Stimulated activated CD4-positive, alpha-beta T cell treated with anti-CD3 and anti-CD28 coated beads, Interleukin-12 subunit alpha, Interleukin-12 subunit beta, amount 100 ng/mL, for 4 hours (primary cell): Measurements from ENCODE around the gene RNF213.
"Not testable (repeated sequence)": the region's sequence is repeated elsewhere in the genome, so short reads cannot be mapped to it uniquely, and the experiment has no call there.

ENCODE experiments used
- DNase-seq: peaks from one replicate; pipeline ENCODE4 v3.0.0-alpha.2; 2020

The RNF213 gene

GRCh38 chr17:80295559-80295958 is 34.9 kb downstream of the RNF213 start:
- no peak for DNase-seq

GRCh38 chr17:80296221-80296620 is 35.6 kb downstream of the RNF213 start:
- no peak for DNase-seq

GRCh38 chr17:80297996-80298560 is 37.4 kb downstream of the RNF213 start:
- no peak for DNase-seq

- not testable (repeated sequence) for DNase-seq
Observed at GRCh38 chr17:80299350-80300100, 38.9 kb downstream of the RNF213 start.

GRCh38 chr17:80300756-80301155 is 40.1 kb downstream of the RNF213 start:
- DNase-seq = not testable (repeated sequence)

- DNase-seq = no peak
Observed at GRCh38 chr17:80303824-80304223, 43.2 kb downstream of the RNF213 start.

GRCh38 chr17:80307994-80308691 is 47.5 kb downstream of the RNF213 start:
- DNase-seq = no peak

GRCh38 chr17:80308692-80309517 is 48.3 kb downstream of the RNF213 start:
- DNase-seq = no peak

- DNase-seq = no peak
Observed at GRCh38 chr17:80311216-80311827, 50.7 kb downstream of the RNF213 start.

- DNase-seq = no peak
Observed at GRCh38 chr17:80312621-80313135, 52.0 kb downstream of the RNF213 start.

- no peak for DNase-seq
Observed at GRCh38 chr17:80313160-80313829, 52.6 kb downstream of the RNF213 start.

GRCh38 chr17:80313946-80314345 is 53.3 kb downstream of the RNF213 start:
- not testable (repeated sequence) for DNase-seq

GRCh38 chr17:80315517-80316182 is 55.0 kb downstream of the RNF213 start:
- no peak for DNase-seq

- DNase-seq = no peak
Observed at GRCh38 chr17:80316431-80316830, 55.8 kb downstream of the RNF213 start.

- no peak for DNase-seq
Observed at GRCh38 chr17:80316927-80317705, 56.5 kb downstream of the RNF213 start.

- DNase-seq = no peak
Observed at GRCh38 chr17:80317706-80317980, 57.0 kb downstream of the RNF213 start.

- DNase-seq = no peak
Observed at GRCh38 chr17:80318166-80318565, 57.5 kb downstream of the RNF213 start.

- no peak for DNase-seq
Observed at GRCh38 chr17:80319262-80319998, 58.8 kb downstream of the RNF213 start.

- no peak for DNase-seq
Observed at GRCh38 chr17:80319999-80320344, 59.3 kb downstream of the RNF213 start.

- no peak for DNase-seq
Observed at GRCh38 chr17:80320496-80320895, 59.8 kb downstream of the RNF213 start.
